HG02588 (cell line): ENCODE data around the gene ANXA4.

Experiments used
- ATAC-seq: cut with Tn5 transposase; IDR thresholded peaks from one replicate; pipeline ENCODE4 v1.9.1; 2021; ENCODE audit warnings: mild to moderate bottlenecking, moderate library complexity; ENCODE audit not compliant: unreplicated experiment

ANXA4 gene

GRCh38 chr2:69774984-69775982 is 33.3 kb downstream of the ANXA4 start:
- ATAC-seq, result no peak

- no peak for ATAC-seq
These were observed 35.2 kb downstream of the ANXA4 start for GRCh38 chr2:69776886-69777785.

- no peak for ATAC-seq
These were observed 35.8 kb downstream of the ANXA4 start for GRCh38 chr2:69777786-69778105.

DNA sequence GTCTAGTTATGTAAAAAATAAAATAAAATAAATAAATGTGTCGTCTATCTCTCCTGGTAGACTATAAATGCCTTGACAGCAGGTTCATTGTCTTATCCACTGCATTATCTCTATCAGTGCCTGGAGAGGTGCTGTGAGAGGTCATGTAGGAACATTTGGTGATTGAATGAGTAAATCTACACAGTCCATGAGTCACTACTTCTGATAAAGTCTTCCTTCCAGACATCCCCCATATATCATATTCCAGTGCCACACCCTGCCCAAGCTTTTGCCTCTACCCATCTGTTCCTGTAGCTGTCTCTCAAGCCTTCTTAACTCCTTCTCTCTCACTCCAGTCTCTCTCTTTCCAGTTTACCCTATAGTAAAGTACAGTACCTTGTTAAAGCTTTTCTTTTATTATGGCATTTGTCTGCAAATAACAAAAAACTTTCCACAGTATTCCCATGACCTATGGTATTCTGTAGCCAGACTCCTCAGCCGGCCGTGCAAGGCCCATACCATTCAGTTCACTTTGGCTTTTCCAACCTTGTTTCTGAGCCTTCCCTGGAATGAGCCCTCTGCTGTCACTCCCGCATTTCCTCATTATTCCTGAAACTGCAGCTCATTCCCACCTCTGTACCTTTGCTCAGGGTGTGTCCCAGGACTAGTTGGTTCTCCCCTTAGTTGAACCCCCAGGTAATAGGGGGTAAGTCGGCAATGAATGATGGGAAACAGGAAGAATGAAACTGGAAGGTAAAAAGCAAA is 37.5 kb downstream of the ANXA4 start:
- no peak for ATAC-seq

DNA sequence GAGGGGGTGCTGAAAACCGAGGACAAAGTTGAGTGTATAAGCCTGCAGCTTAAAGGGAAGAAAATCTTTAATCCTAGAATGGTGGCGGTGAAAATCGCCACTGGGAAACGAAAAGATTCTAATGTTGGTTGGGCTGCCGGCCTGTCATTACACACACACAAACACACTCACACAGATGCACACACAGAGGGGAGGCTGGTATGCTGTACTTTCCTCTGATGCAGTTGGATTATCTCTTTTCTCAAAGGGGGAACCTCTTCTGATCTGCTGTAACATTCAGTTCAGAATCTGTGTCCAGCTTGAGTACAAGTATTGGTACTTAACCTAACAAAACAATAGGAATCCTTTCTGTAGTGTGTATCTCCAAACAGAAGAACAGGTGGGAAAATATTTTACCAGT is 39.0 kb downstream of the ANXA4 start:
- no peak for ATAC-seq

DNA sequence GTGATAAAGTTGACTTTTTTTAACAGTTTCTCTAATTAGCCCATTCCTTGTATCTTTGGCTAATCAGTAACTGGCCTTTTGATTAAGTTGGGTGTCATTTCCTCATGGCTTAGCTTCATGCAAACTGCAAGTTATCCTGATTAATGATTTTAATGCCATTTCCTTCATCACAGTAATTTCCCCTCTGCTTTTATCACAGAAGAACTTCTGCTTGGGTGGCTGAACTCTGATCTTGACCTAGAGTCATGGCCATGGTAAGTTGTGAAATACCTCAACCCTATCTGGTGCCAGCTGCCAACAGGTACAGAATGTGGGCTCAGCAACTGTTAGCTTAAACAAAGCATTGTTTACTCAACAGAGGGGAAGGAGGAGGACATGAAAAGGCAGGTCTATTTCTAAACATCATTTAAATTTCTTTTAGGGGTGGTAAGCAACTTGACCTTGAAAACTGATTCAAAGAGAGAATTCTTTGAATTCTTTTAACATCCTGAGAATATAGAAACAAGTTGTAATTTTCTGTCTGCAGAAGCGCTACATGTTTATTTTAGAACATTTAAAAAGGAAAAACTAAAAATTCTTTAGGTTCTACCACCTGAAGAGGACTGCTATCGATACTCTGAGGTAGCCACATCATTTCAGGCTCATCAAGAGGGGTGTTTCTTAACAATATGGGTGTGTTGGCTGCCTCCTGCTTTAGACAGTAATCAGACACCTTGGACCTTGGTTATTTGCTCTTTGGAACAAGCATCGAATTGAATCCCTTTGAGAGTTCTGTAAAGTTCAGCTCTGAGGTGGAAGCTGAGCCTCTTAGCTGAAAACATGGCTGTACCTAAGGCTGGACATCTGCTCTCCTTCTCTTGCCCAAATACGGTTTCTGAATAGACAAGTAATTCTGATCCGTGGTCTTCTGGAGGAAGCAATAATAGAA is 39.7 kb downstream of the ANXA4 start:
- ATAC-seq, result peak; percentile 65

- ATAC-seq, result no peak
These were observed 42.3 kb downstream of the ANXA4 start for GRCh38 chr2:69784228-69784627.

DNA sequence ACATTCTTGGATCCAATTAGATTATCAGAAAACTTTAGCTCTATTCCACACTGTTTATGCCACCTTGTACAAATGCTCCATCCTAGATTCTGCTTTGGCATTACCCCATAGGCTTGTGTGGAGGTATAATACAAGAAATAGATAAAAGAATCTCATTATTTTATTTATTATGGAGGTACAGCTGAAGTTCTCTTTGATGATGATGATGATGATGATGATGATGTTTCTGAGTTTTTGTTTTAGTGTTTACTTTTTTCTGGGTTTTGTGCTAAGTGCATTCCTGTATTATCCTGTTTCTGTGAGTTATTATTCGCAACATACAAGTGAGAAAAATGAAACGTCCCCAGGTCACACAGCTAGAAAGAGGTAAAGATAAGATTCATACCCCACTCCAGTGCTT is 43.4 kb downstream of the ANXA4 start:
- no peak for ATAC-seq

DNA sequence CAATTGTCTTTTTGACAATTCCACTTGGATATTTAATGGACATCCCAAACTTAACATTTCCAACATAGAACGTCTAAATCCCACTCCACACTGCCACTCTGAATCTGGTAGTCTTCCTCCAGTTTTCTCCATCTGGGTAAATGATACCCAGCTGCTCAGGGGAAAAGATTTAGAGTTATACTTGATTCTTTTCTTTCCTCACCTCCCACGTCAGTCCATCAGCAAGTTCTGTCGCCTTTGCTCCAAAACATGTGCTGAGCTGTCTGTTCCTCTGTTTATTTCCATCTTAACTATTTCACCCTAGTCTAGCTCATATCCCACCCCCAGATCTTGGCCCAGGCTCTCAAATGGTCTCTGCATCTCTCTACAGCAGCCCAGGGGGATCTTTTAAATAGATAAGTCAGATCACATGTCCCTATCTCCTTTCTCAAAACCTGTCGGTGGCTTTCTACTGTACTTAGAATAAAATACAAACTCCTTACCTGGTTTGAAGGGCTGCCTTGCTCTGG is 44.2 kb downstream of the ANXA4 start:
- no peak for ATAC-seq

DNA sequence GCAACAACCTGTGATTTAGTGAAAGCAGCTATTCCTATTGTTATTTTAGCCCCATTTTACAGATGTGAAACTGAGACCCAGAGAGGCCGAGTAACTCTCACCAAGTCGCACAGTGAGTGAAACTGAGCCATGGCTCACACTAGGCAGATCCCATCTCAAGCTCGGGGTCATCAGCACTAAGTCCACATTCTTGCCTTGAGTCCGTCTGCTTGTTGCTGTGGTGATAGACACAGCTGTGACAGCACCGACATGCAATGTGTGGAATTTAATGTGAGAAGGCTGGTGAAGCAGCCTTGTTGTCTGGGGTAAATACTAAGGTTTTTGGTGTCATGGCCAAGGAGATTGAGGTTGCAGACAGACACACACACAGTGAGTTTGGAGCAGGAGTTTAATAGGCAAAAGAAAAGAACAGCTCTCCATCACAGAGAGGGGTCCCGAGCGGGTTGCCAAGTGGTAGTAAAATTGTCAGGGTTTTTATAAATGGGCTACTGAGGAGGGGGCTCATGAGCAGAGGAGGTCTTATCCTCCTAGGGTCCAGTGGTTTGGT is 47.3 kb downstream of the ANXA4 start:
- no peak for ATAC-seq

- peak; percentile 65 for ATAC-seq
These were observed 48.1 kb downstream of the ANXA4 start for GRCh38 chr2:69789772-69790600.

- no peak for ATAC-seq
These were observed 48.6 kb downstream of the ANXA4 start for GRCh38 chr2:69790601-69790959.

DNA sequence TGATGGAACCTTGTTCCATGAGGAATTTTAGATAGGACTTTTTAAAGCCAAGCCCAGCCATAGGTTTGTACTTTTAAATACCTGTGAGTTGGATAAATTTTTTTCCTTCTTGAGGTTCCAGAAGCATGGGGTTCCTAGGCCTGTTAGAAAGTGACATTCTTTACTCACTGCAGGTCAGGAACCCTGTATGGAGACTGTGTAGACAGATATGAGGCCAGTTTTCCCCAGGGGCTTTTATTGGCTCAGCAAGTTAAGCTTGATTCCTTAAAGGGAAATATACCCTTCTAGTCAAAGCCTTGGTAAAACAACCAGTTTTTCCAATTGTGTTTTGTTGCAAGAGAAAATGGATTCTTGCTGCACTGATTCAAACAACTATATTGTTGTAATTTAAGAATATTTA is 49.1 kb downstream of the ANXA4 start:
- ATAC-seq, result no peak

- ATAC-seq, result no peak
These were observed 54.2 kb downstream of the ANXA4 start for GRCh38 chr2:69796174-69796573.

GRCh38 chr2:69797235-69797634 is 55.3 kb downstream of the ANXA4 start:
- no peak for ATAC-seq

- no peak for ATAC-seq
These were observed 55.9 kb downstream of the ANXA4 start for GRCh38 chr2:69797836-69798289.

- no peak for ATAC-seq
These were observed 56.5 kb downstream of the ANXA4 start for GRCh38 chr2:69798290-69798908.

- no peak for ATAC-seq
These were observed 57.1 kb downstream of the ANXA4 start for GRCh38 chr2:69798909-69799526.
